Panc1 (cell line): Measurements from ENCODE around the gene PCF11.

Experiments used
- CTCF ChIP-seq: fragments of 450-650 bp; IDR thresholded peaks from 2 replicates; pipeline ENCODE4 v1.5.1; 2017; ENCODE audit warnings: mild to moderate bottlenecking
- POLR2AphosphoS5 ChIP-seq: IDR thresholded peaks from 2 replicates; pipeline ENCODE4 v1.6.1; 2012; ENCODE audit warnings: mild to moderate bottlenecking, low read depth, low read length, moderate library complexity
- SIN3A ChIP-seq: IDR thresholded peaks from 2 replicates; pipeline ENCODE4 v1.6.1; 2012; ENCODE audit warnings: low read depth, mild to moderate bottlenecking, low read length, moderate library complexity, borderline replicate concordance; ENCODE audit not compliant: insufficient read depth
- TCF7L2 ChIP-seq: IDR thresholded peaks from 2 replicates; pipeline ENCODE4 v1.6.1; 2011; ENCODE audit warnings: mild to moderate bottlenecking, low read depth, low read length, inconsistent platforms

GRCh38 chr11:83112886-83113285, 44.0 kb upstream of the PCF11 start:
- TF ChIP-seq SIN3A (no peak), POLR2AphosphoS5 (no peak), CTCF (no peak), TCF7L2 (no peak)
